ENCODE data around the gene PHKA1.

DNA sequence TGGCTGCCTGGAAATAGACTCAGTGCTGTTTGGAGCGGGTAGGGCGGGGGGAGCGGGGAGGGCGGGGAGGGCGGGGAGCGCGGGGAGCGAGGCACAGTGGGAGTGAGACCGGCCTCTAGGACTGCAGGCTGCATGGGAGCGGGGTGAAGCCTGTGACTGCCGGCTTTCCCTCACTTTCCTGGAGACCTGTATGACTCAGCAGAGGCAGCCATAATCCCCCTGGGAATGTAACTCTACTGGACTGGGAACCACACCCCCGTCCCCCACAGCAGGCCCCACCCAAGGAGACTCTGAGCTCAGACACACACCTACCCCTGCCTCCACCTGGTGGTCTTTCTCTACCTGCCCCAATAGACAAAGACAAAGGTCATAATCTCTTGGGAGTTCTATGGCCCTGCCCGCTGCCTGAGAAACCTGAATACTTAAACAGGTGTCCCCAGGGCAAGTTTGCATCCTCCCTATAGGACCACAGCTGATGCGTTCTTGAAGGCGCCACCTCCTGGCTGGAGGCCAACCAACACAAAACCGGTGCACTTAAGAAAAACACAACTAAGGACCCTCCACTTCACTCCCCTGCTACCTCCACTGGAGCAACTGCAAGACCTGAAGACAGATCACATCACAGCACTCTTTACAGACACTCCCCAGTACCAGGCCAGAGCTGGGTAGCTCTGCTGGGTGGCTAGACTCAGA lies 159.5 kb downstream of the PHKA1 start:
- TF ChIP-seq, protein P1, sequence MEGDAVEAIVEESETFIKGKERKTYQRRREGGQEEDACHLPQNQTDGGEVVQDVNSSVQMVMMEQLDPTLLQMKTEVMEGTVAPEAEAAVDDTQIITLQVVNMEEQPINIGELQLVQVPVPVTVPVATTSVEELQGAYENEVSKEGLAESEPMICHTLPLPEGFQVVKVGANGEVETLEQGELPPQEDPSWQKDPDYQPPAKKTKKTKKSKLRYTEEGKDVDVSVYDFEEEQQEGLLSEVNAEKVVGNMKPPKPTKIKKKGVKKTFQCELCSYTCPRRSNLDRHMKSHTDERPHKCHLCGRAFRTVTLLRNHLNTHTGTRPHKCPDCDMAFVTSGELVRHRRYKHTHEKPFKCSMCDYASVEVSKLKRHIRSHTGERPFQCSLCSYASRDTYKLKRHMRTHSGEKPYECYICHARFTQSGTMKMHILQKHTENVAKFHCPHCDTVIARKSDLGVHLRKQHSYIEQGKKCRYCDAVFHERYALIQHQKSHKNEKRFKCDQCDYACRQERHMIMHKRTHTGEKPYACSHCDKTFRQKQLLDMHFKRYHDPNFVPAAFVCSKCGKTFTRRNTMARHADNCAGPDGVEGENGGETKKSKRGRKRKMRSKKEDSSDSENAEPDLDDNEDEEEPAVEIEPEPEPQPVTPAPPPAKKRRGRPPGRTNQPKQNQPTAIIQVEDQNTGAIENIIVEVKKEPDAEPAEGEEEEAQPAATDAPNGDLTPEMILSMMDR (IDR thresholded peaks at IDR 0.05; ENCODE audit: low read depth, low read length, missing input control), result no peak
- TF ChIP-seq HNF4G (IDR thresholded peaks at IDR 0.05) (no peak), RAD21 (IDR thresholded peaks at IDR 0.05) (no peak), SP1 (IDR thresholded peaks at IDR 0.05) (no peak), YY1 (IDR thresholded peaks at IDR 0.05) (no peak), NR2F2 (IDR thresholded peaks at IDR 0.05) (no peak)
- TF ChIP-seq, protein P2, sequence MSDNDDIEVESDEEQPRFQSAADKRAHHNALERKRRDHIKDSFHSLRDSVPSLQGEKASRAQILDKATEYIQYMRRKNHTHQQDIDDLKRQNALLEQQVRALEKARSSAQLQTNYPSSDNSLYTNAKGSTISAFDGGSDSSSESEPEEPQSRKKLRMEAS (IDR thresholded peaks at IDR 0.05), result no peak
- TF ChIP-seq, protein P3, sequence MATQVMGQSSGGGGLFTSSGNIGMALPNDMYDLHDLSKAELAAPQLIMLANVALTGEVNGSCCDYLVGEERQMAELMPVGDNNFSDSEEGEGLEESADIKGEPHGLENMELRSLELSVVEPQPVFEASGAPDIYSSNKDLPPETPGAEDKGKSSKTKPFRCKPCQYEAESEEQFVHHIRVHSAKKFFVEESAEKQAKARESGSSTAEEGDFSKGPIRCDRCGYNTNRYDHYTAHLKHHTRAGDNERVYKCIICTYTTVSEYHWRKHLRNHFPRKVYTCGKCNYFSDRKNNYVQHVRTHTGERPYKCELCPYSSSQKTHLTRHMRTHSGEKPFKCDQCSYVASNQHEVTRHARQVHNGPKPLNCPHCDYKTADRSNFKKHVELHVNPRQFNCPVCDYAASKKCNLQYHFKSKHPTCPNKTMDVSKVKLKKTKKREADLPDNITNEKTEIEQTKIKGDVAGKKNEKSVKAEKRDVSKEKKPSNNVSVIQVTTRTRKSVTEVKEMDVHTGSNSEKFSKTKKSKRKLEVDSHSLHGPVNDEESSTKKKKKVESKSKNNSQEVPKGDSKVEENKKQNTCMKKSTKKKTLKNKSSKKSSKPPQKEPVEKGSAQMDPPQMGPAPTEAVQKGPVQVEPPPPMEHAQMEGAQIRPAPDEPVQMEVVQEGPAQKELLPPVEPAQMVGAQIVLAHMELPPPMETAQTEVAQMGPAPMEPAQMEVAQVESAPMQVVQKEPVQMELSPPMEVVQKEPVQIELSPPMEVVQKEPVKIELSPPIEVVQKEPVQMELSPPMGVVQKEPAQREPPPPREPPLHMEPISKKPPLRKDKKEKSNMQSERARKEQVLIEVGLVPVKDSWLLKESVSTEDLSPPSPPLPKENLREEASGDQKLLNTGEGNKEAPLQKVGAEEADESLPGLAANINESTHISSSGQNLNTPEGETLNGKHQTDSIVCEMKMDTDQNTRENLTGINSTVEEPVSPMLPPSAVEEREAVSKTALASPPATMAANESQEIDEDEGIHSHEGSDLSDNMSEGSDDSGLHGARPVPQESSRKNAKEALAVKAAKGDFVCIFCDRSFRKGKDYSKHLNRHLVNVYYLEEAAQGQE (IDR thresholded peaks at IDR 0.05), result no peak

All from liver (tissue), 3 donors.